NCI-H2171 treated with DMSO at 0.1 percent for 48 hours (cell line): Measurements from ENCODE around the gene GABRD.
A peak's percentile ranks its signal among the peaks of the same experiment; 100 is the strongest.

Experiments used
- DNase-seq: peaks from one replicate; lab custom pipeline; 2025; lab: John Stamatoyannopoulos, UW

GABRD gene

GRCh38 chr1:2053784-2054376, 34.7 kb downstream of the GABRD start:
- no peak for DNase-seq

GRCh38 chr1:2054560-2054959, 35.4 kb downstream of the GABRD start:
- DNase-seq, result no peak

GRCh38 chr1:2055911-2056575, 36.9 kb downstream of the GABRD start:
- no peak for DNase-seq

GRCh38 chr1:2056955-2057590, 37.9 kb downstream of the GABRD start:
- DNase-seq, result no peak

- no peak for DNase-seq
Measured at GRCh38 chr1:2059290-2059953, 40.3 kb downstream of the GABRD start.

- DNase-seq, result no peak
Measured at GRCh38 chr1:2060072-2060471, 40.9 kb downstream of the GABRD start.

- no peak for DNase-seq
Measured at GRCh38 chr1:2060535-2060934, 41.4 kb downstream of the GABRD start.

- DNase-seq, result no peak
Measured at GRCh38 chr1:2061065-2061778, 42.1 kb downstream of the GABRD start.

GRCh38 chr1:2065699-2066098, 46.6 kb downstream of the GABRD start:
- no peak for DNase-seq

- no peak for DNase-seq
Measured at GRCh38 chr1:2067393-2067792, 48.2 kb downstream of the GABRD start.

GRCh38 chr1:2067981-2068380, 48.8 kb downstream of the GABRD start:
- no peak for DNase-seq

- no peak for DNase-seq
Measured at GRCh38 chr1:2068951-2069350, 49.8 kb downstream of the GABRD start.

- DNase-seq, result no peak
Measured at GRCh38 chr1:2070016-2070415, 50.9 kb downstream of the GABRD start.

GRCh38 chr1:2070800-2071530, 51.8 kb downstream of the GABRD start:
- no peak for DNase-seq

- DNase-seq, result no peak
Measured at GRCh38 chr1:2072109-2072806, 53.1 kb downstream of the GABRD start.

- DNase-seq, result no peak
Measured at GRCh38 chr1:2072891-2073290, 53.7 kb downstream of the GABRD start.

GRCh38 chr1:2073382-2074230, 54.5 kb downstream of the GABRD start:
- DNase-seq, result peak; percentile 32

- no peak for DNase-seq
Measured at GRCh38 chr1:2074396-2074795, 55.3 kb downstream of the GABRD start.

- DNase-seq, result no peak
Measured at GRCh38 chr1:2074944-2075740, 56.0 kb downstream of the GABRD start.
